Fibroblast of lung (primary cell): ENCODE results near the gene WDR33.

Source experiments
- CTCF ChIP-seq, 2 donors: IDR thresholded peaks in 1 of 2; conservative IDR thresholded peaks in 1 of 2; 1 replicate in 1 of 2; 2 replicates in 1 of 2; pipeline ENCODE4 v1.5.1; 2011 to 2012; ENCODE audit warnings: low read length in 2 of 2, control low read depth in 1 of 2, inconsistent platforms in 1 of 2, low read depth in 1 of 2, mild to moderate bottlenecking in 1 of 2
- EZH2 ChIP-seq: IDR thresholded peaks from 2 replicates; pipeline ENCODE4 v1.5.1; 2012; ENCODE audit warnings: low read length, control low read depth, mild to moderate bottlenecking; ENCODE audit errors: missing control alignments

DNA sequence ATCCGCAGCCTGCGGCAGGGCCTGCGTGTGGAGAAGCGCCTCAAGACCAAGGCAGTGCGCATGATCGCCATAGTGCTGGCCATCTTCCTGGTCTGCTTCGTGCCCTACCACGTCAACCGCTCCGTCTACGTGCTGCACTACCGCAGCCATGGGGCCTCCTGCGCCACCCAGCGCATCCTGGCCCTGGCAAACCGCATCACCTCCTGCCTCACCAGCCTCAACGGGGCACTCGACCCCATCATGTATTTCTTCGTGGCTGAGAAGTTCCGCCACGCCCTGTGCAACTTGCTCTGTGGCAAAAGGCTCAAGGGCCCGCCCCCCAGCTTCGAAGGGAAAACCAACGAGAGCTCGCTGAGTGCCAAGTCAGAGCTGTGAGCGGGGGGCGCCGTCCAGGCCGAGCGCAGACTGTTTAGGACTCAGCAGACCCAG, 159.6 kb downstream of the WDR33 start:
- no peak for TF ChIP-seq CTCF (conservative IDR thresholded peaks at IDR 0.05 in 1 of 2, IDR thresholded peaks at IDR 0.05 in 1 of 2; ENCODE audit: low read depth in 1 of 2, low read length in 2 of 2)
- no peak for TF ChIP-seq EZH2
